A549 (cell line): ENCODE measurements around the gene RTRAF.

ENCODE experiments used
- CBX2 ChIP-seq: fragments of 200-600 bp; sonication (generic); IDR thresholded peaks from 2 replicates; pipeline ENCODE4 v1.6.1; 2016; ENCODE audit warnings: low read depth, mild to moderate bottlenecking, borderline replicate concordance
- MAX ChIP-seq: IDR thresholded peaks from 2 replicates; pipeline ENCODE4 v1.6.1; 2012
- POLR2A ChIP-seq: IDR thresholded peaks from 2 replicates; pipeline ENCODE4 v1.6.1; 2012; ENCODE audit warnings: mild to moderate bottlenecking, low read length
- RCOR1 ChIP-seq: fragments of 150-350 bp; IDR thresholded peaks from 2 replicates; pipeline ENCODE4 v1.6.1; 2014; ENCODE audit warnings: antibody characterized with exemption, low read length, low read depth
- REST ChIP-seq: fragments of 200-600 bp; sonication (generic); IDR thresholded peaks from 2 replicates; pipeline ENCODE4 v1.6.1; 2016; ENCODE audit warnings: antibody characterized with exemption, mild to moderate bottlenecking, moderate library complexity
- TP53 ChIP-seq: fragments of 250-450 bp; sonication (Bioruptor Pico); IDR thresholded peaks from 2 replicates; pipeline ENCODE4 v1.5.0; 2021; ENCODE audit warnings: mild to moderate bottlenecking, moderate library complexity
- TF ChIP-seq, protein P1 (sequence below): fragments of >200 bp; sonication (Bioruptor Twin); formaldehyde crosslinking; IDR thresholded peaks from 3 replicates; pipeline ENCODE4 v1.5.1; 2016

DNA sequence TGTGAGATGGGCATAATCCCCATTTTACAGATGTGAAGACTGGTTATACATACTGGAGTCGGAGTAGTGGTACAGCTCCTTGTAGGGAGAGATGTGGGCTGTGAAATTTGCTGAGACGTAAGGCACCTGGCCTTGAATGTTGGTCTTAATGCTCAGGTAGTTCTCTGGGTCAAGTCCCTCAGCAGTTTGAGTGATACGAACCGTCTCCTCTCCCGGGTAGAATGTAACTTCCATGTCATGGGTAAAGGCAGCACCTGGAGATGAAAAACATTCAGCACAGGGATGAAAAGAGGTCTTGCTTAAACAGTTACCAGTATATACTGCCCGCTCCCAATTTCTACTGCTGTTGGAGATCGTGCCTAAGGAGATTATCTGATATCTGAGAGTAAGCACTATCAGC lies 51.3 kb downstream of the RTRAF start:
- TF ChIP-seq TP53 (CRISPR knock-in tag): no peak
- no peak for TF ChIP-seq POLR2A
- no peak for TF ChIP-seq RCOR1
- no peak for TF ChIP-seq REST
- TF ChIP-seq, protein P1, sequence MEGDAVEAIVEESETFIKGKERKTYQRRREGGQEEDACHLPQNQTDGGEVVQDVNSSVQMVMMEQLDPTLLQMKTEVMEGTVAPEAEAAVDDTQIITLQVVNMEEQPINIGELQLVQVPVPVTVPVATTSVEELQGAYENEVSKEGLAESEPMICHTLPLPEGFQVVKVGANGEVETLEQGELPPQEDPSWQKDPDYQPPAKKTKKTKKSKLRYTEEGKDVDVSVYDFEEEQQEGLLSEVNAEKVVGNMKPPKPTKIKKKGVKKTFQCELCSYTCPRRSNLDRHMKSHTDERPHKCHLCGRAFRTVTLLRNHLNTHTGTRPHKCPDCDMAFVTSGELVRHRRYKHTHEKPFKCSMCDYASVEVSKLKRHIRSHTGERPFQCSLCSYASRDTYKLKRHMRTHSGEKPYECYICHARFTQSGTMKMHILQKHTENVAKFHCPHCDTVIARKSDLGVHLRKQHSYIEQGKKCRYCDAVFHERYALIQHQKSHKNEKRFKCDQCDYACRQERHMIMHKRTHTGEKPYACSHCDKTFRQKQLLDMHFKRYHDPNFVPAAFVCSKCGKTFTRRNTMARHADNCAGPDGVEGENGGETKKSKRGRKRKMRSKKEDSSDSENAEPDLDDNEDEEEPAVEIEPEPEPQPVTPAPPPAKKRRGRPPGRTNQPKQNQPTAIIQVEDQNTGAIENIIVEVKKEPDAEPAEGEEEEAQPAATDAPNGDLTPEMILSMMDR: no peak
- TF ChIP-seq MAX: no peak
- TF ChIP-seq CBX2: no peak
